Measurements from ENCODE around the gene ABHD4. TPM values are rescaled to one million over a fixed set of nuclear protein-coding genes. Genes with fewer than 3 reads are reported as not detected.

The ABHD4 gene
- total and polyA plus RNA-seq, 2 donors from 2014 or later, result 34.1 to 45.2 TPM

GRCh38 chr14:22566845-22567244 is 31.3 kb upstream of the ABHD4 start:
- intact Hi-C loops (cut with DNase I), result no loop called here
- H3K27ac ChIP-seq (ENCODE audit: low read depth in 2 of 2, low read length in 2 of 2), result no peak overlapping the region
- DNase-seq (no peak), FAIRE-seq (no peak)
- no peaks in the 10 kb centered on the region for H3K27me3 ChIP-seq (ENCODE audit: control insufficient read depth, insufficient read depth, low read length)
- peaks cover 0 to 30% (median 11%) of the 10 kb centered on the region in 3 donors for H3K4me1 ChIP-seq (ENCODE audit: control insufficient read depth in 2 of 3, insufficient read depth in 2 of 3, low read depth in 1 of 3, low read length in 3 of 3)
- peaks cover 0 to 2% (median 0%) of the 10 kb centered on the region in 3 donors for H3K36me3 ChIP-seq (ENCODE audit: control insufficient read depth in 2 of 3, insufficient read depth in 3 of 3, low read length in 3 of 3)
- no peak overlapping the region for H3K9ac ChIP-seq (ENCODE audit: low read length in 3 of 3)
- H3K9me3 ChIP-seq (ENCODE audit: control insufficient read depth in 2 of 3, insufficient read depth in 1 of 3, low read length in 3 of 3), result no peaks in the 10 kb centered on the region
- no peak overlapping the region for H3K4me3 ChIP-seq (ENCODE audit: low read length in 3 of 3)
- no peak for TF ChIP-seq CTCF (IDR thresholded peaks at IDR 0.05; ENCODE audit: borderline replicate concordance, extremely low read depth, insufficient read depth)

GRCh38 chr14:22567437-22567836 is 30.7 kb upstream of the ABHD4 start:
- H3K9me3 ChIP-seq (ENCODE audit: control insufficient read depth in 2 of 3, insufficient read depth in 1 of 3, low read length in 3 of 3), result no peaks in the 10 kb centered on the region
- H3K9ac ChIP-seq (ENCODE audit: low read length in 3 of 3), result no peak overlapping the region
- no peak overlapping the region for H3K27ac ChIP-seq (ENCODE audit: low read depth in 2 of 2, low read length in 2 of 2)
- no peaks in the 10 kb centered on the region for H3K27me3 ChIP-seq (ENCODE audit: control insufficient read depth, insufficient read depth, low read length)
- H3K4me1 ChIP-seq (ENCODE audit: control insufficient read depth in 2 of 3, insufficient read depth in 2 of 3, low read depth in 1 of 3, low read length in 3 of 3), result peaks cover 0 to 30% (median 12%) of the 10 kb centered on the region in 3 donors
- intact Hi-C loops (cut with DNase I), result no loop called here
- H3K36me3 ChIP-seq (ENCODE audit: control insufficient read depth in 2 of 3, insufficient read depth in 3 of 3, low read length in 3 of 3), result peaks cover 0 to 2% (median 1%) of the 10 kb centered on the region in 3 donors
- no peak overlapping the region for H3K4me3 ChIP-seq (ENCODE audit: low read length in 3 of 3)
- FAIRE-seq (no peak), DNase-seq (no peak)
- TF ChIP-seq CTCF (IDR thresholded peaks at IDR 0.05; ENCODE audit: borderline replicate concordance, extremely low read depth, insufficient read depth), result no peak

- H3K4me1 ChIP-seq (ENCODE audit: control insufficient read depth in 2 of 3, insufficient read depth in 2 of 3, low read depth in 1 of 3, low read length in 3 of 3), result peaks cover 0 to 22% (median 9%) of the 10 kb centered on the region in 3 donors
- H3K9ac ChIP-seq (ENCODE audit: low read length in 3 of 3), result no peak overlapping the region
- no peak for TF ChIP-seq CTCF (IDR thresholded peaks at IDR 0.05; ENCODE audit: borderline replicate concordance, extremely low read depth, insufficient read depth)
- no peak overlapping the region for H3K4me3 ChIP-seq (ENCODE audit: low read length in 3 of 3)
- H3K27me3 ChIP-seq (ENCODE audit: control insufficient read depth, insufficient read depth, low read length), result no peaks in the 10 kb centered on the region
- intact Hi-C loops (cut with DNase I), result no loop called here
- peaks cover 5 to 15% (median 5%) of the 10 kb centered on the region in 3 donors for H3K36me3 ChIP-seq (ENCODE audit: control insufficient read depth in 2 of 3, insufficient read depth in 3 of 3, low read length in 3 of 3)
- DNase-seq (no peak), FAIRE-seq (no peak)
- no peaks in the 10 kb centered on the region for H3K9me3 ChIP-seq (ENCODE audit: control insufficient read depth in 2 of 3, insufficient read depth in 1 of 3, low read length in 3 of 3)
- H3K27ac ChIP-seq (ENCODE audit: low read depth in 2 of 2, low read length in 2 of 2), result no peak overlapping the region
These were observed 28.9 kb upstream of the ABHD4 start for GRCh38 chr14:22569106-22569736.
